Activated CD8-positive, alpha-beta T cell treated with anti-CD3 and anti-CD28 coated beads for 36 hours (primary cell): ENCODE data around the gene MYO3B. TPM values are rescaled to one million over a fixed set of nuclear protein-coding genes. Genes with fewer than 3 reads are reported as not detected.

Experiments used
- ATAC-seq: fragments of 200-7000 bp; cut with Tn5 transposase; one replicate; pipeline ENCODE4 v1.10.0; 2021; ENCODE audit warnings: mild to moderate bottlenecking, moderate library complexity
- CTCF ChIA-PET: fragments of 350-600 bp; sonication (Branson Sonifier 250); formaldehyde crosslinking; loops from one replicate; lab custom pipeline; 2021; ENCODE audit warnings: antibody characterized with exemption; lab: Charles Lee
- POLR2A ChIA-PET: fragments of 350-600 bp; sonication (Branson Sonifier 250); formaldehyde crosslinking; loops from one replicate; lab custom pipeline; 2021; ENCODE audit warnings: antibody characterized with exemption; lab: Charles Lee
- DNase-seq: peaks from one replicate; pipeline ENCODE4 v3.0.0-alpha.2; 2020
- H3K27ac Mint-ChIP-seq: one replicate; pipeline ENCODE4 v1.8.0; 2021; ENCODE audit warnings: mild to moderate bottlenecking, mixed read lengths
- H3K27me3 Mint-ChIP-seq: one replicate; pipeline ENCODE4 v1.8.0; 2021; ENCODE audit warnings: mixed read lengths
- H3K36me3 Mint-ChIP-seq: one replicate; pipeline ENCODE4 v1.8.0; 2021; ENCODE audit warnings: low read depth, mixed read lengths
- H3K4me1 Mint-ChIP-seq: one replicate; pipeline ENCODE4 v1.8.0; 2021; ENCODE audit warnings: low read depth, mixed read lengths
- H3K4me3 Mint-ChIP-seq: one replicate; pipeline ENCODE4 v1.8.0; 2021; ENCODE audit warnings: mild to moderate bottlenecking, moderate library complexity, mixed read lengths
- H3K9me3 Mint-ChIP-seq: one replicate; pipeline ENCODE4 v1.8.0; 2021; ENCODE audit warnings: mixed read lengths
- intact Hi-C: fragments of 100-400 bp; cut with micrococcal nuclease; formaldehyde crosslinking; loops from one replicate; pipeline ENCODE4 v1.10.0; 2022
- total RNA-seq, 2 experiments: library from RNA; stranded (reverse); gene quantifications; one replicate each; pipeline ENCODE4 v1.2.3, GENCODE V29; 2021
- TF ChIP-seq, protein P1 (sequence below): fragments of 200-600 bp; IDR thresholded peaks from one replicate; pipeline ENCODE4 v1.8.0; 2022; ENCODE audit warnings: antibody characterized with exemption, mild to moderate bottlenecking

Gene MYO3B
- total RNA-seq, 2 experiments from 2014 or later, result 0.09 to 0.20 TPM

- Mint-ChIP-seq H3K4me3 (no peak overlapping the region), H3K36me3 (no peaks in the 10 kb centered on the region), H3K4me1 (no peaks in the 10 kb centered on the region), H3K9me3 (peaks cover 4% of the 10 kb centered on the region), H3K27me3 (peaks cover 4% of the 10 kb centered on the region), H3K27ac (no peak overlapping the region)
- TF ChIP-seq, protein P1, sequence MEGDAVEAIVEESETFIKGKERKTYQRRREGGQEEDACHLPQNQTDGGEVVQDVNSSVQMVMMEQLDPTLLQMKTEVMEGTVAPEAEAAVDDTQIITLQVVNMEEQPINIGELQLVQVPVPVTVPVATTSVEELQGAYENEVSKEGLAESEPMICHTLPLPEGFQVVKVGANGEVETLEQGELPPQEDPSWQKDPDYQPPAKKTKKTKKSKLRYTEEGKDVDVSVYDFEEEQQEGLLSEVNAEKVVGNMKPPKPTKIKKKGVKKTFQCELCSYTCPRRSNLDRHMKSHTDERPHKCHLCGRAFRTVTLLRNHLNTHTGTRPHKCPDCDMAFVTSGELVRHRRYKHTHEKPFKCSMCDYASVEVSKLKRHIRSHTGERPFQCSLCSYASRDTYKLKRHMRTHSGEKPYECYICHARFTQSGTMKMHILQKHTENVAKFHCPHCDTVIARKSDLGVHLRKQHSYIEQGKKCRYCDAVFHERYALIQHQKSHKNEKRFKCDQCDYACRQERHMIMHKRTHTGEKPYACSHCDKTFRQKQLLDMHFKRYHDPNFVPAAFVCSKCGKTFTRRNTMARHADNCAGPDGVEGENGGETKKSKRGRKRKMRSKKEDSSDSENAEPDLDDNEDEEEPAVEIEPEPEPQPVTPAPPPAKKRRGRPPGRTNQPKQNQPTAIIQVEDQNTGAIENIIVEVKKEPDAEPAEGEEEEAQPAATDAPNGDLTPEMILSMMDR, result no peak
- intact Hi-C loops, result no loop called here
- ChIA-PET POLR2A (no interaction called here), CTCF (interaction anchor here (0.7 kb wide), 1 partner anchor 10 kb away, joined by 3 read pairs; no protein-coding TSS in a partner anchor)
- ATAC-seq (no peak), DNase-seq (no peak)
These were observed 119.5 kb downstream of the MYO3B start for GRCh38 chr2:170297496-170297895.

- intact Hi-C loops, result no loop called here
These were observed 120.2 kb downstream of the MYO3B start for GRCh38 chr2:170298115-170298514.

DNA sequence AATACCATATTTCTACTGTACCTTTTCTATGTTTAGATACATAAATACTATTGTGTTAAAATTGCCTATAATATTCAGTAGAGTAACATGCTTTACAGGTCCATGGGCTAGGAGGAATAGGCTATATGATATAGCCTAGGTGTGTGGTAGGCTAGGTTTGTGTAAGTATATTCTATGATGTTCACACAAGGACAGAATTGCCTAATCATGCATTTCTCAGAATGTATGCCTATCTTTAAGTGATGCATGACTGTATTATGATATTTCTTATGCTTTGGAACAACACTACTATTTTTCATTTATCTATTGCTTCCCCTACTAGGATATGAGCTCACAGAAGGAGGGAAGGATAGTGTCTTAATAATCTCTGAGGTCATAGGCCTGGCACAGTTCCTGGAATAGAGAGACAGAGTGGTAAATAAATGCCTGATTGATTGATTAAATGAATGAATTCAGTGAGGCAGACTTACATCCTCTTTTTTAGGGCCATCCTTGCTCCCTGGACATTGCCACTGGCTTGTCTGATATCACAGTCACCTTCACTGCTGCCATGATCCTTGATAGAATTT, 121.0 kb downstream of the MYO3B start:
- no peak for ATAC-seq
- H3K36me3 Mint-ChIP-seq, result no peaks in the 10 kb centered on the region

More at GRCh38 chr2:170298115-170298514, 120.2 kb downstream of the MYO3B start:
- no peak overlapping the region for H3K27ac Mint-ChIP-seq
- ChIA-PET POLR2A (no interaction called here), CTCF (interaction anchor here (0.7 kb wide), 1 partner anchor 11 kb away, joined by 3 read pairs; no protein-coding TSS in a partner anchor)
- no peak overlapping the region for H3K4me3 Mint-ChIP-seq
- no peak for DNase-seq
- H3K27me3 Mint-ChIP-seq, result peaks cover 4% of the 10 kb centered on the region
- peaks cover 4% of the 10 kb centered on the region for H3K9me3 Mint-ChIP-seq
- no peak for ATAC-seq
- TF ChIP-seq, protein P1, result no peak
- no peaks in the 10 kb centered on the region for H3K4me1 Mint-ChIP-seq
- no peaks in the 10 kb centered on the region for H3K36me3 Mint-ChIP-seq

DNA sequence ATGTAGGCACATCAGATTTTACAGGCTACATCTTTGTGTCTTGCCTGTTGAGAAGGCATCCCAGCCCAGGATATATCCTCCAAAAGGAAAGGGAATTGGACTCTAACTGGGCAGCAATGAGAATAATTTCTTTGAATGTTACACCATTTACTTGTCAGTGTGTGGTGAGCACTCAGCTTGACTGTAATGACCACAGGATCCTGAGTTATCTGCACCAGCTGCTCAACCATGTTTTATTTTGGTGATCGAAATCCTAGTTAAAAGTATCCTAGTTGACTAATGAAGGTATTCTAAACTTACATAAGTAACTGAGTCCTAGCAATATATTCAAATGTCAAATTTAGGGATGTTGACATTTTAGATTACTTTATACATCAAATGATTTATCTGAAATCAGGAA, 123.0 kb downstream of the MYO3B start:
- ChIA-PET CTCF (interaction anchor here (2.0 to 2.1 kb wide), 2 partner anchors 23 to 512 kb away, joined by 5 to 6 read pairs; no protein-coding TSS in a partner anchor), POLR2A (no interaction called here)
- Mint-ChIP-seq H3K9me3 (peaks cover 2% of the 10 kb centered on the region), H3K4me1 (no peaks in the 10 kb centered on the region), H3K27me3 (peaks cover 2% of the 10 kb centered on the region), H3K27ac (no peak overlapping the region), H3K4me3 (no peak overlapping the region), H3K36me3 (no peaks in the 10 kb centered on the region)
- intact Hi-C loops, result no loop called here
- ATAC-seq (no peak), DNase-seq (no peak)
- TF ChIP-seq, protein P1, result no peak

More for the DNA sequence above, 121.0 kb downstream of the MYO3B start:
- POLR2A ChIA-PET, result no interaction called here
- TF ChIP-seq, protein P1, result no peak
- Mint-ChIP-seq H3K27me3 (peaks cover 4% of the 10 kb centered on the region), H3K9me3 (peaks cover 4% of the 10 kb centered on the region), H3K27ac (no peak overlapping the region), H3K4me3 (no peak overlapping the region), H3K4me1 (no peaks in the 10 kb centered on the region)
- CTCF ChIA-PET, result interaction anchor here (2.0 to 2.1 kb wide), 2 partner anchors 25 to 514 kb away, joined by 5 to 6 read pairs; no protein-coding TSS in a partner anchor
- DNase-seq, result no peak
- intact Hi-C loops, result no loop called here

- CTCF ChIA-PET, result no interaction called here
- H3K4me3 Mint-ChIP-seq, result no peak overlapping the region
These were observed 123.7 kb downstream of the MYO3B start for GRCh38 chr2:170301626-170302025.

More at GRCh38 chr2:170301626-170302025, 123.7 kb downstream of the MYO3B start:
- TF ChIP-seq, protein P1, result no peak
- DNase-seq, result no peak
- no peak overlapping the region for H3K27ac Mint-ChIP-seq
- intact Hi-C loops, result no loop called here
- ATAC-seq, result no peak
- POLR2A ChIA-PET, result no interaction called here
- no peaks in the 10 kb centered on the region for H3K4me1 Mint-ChIP-seq
- H3K9me3 Mint-ChIP-seq, result no peaks in the 10 kb centered on the region
- H3K36me3 Mint-ChIP-seq, result no peaks in the 10 kb centered on the region
- H3K27me3 Mint-ChIP-seq, result peaks cover 3% of the 10 kb centered on the region
